HG02759 (cell line): ENCODE data around the gene ATXN1.

Experiments
- ATAC-seq: cut with Tn5 transposase; IDR thresholded peaks from one replicate; pipeline ENCODE4 v1.9.1; 2021; ENCODE audit warnings: mild to moderate bottlenecking, moderate library complexity; ENCODE audit not compliant: unreplicated experiment

The ATXN1 gene

GRCh38 chr6:16747232-16748024 lies 13.8 kb downstream of the ATXN1 start:
- ATAC-seq: no peak

GRCh38 chr6:16746812-16747211 lies 14.4 kb downstream of the ATXN1 start:
- ATAC-seq: no peak

GRCh38 chr6:16746401-16746800 lies 14.9 kb downstream of the ATXN1 start:
- ATAC-seq: no peak

DNA sequence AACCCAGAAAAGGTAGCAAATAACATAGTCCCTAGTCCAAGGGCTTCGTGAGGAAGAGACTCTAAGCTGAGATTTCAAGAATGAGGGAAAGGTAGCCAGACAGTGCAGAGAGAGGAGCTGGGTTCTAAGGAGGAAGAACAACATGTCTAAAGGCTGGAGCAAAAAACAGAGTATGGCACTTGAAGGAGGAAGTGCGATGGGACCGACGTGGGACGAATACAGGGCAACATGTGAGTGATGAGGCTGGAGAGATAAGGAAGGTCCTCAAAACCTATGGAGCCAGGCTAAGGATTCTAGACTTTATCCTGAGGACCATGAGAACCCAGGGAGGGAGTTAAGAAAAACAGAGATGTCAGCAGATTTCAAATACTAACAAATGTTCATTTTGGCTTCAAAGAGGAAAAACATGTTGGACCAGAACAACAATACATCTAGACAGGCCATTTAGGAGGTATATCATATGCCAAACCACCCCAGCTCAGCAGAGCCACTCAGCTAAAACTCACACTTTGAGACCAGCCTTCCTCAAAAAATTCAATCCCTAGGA lies 17.5 kb downstream of the ATXN1 start:
- no peak for ATAC-seq

GRCh38 chr6:16742116-16742515 lies 19.1 kb downstream of the ATXN1 start:
- ATAC-seq: no peak

DNA sequence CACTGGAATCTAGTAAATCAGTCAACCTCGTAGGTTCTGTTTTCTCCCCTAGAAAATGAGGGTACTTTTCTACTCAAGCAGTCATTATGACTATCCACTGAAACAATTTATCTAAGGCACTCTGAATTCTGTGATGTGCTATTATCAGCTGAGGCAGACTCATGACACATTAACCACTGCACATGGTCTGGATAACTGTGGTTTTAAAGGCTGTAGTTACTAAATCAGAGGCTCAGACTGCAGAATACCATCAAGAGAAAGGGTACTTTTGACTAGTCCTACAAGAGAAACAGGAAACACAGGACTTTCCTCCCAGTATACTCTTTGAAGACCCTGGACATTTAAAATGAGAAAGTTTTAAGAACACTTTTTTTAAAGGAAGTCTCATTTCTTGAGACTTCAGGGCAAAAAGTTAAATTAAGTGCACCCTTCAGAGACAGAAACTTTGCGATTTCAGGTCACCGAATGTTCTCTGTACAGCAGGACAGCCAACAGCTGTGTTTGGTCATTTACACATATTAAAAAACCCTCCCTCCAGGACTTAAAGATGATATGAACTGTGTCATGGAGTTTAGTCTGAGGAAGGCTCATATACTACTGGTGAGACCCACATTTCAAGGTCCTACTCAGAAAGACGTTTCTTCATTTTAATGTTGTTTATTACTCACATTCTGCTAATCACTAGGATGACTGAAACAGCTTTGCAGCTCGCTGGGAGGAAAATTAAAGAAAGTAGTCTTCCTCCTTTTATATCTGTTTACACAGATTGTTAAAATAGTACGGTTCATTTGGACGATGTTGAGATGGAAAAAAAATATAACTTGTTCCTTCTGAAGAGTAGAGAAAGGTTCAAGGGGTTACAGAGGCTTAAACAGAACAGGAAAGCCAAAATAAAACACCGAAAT lies 19.9 kb downstream of the ATXN1 start:
- peak; percentile 87 for ATAC-seq

DNA sequence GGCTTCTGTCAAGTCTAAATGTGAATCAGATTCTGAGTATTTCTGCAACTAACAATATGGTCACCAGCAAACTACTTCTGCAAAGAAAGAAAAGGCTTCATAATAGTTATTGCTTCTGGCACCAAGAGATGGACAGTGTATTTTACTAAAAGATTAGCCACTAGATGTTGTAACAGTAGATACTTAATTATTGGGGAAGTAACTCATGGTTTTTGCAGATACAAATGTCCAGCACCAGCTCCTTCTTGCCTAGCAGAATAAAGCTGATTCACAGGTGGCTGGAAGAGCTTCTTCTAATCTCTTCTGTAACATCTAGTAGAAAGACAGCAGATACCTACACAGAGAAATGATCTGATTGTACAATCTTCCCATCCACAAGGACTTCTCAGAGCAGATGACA lies 21.2 kb downstream of the ATXN1 start:
- ATAC-seq: no peak

- ATAC-seq: no peak
Observed at GRCh38 chr6:16739329-16739801, 21.9 kb downstream of the ATXN1 start.

DNA sequence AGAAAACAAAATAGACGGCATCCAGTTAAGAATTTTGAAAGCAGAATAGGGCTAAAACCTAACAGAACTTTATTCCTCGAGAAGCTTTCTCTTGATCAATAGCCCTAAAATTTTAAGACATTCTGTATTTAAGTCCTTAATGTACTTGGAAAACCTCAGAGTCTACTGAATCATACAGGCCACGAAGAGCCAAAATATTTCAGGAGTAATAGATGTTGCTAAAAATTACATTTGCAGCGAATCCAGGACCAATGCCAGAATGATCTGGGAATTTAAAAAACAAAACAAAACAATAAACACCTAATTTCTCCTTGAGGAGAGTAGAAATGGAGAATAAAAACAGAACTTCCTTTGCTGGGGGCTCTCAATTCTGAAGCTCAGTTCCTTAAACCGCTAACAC lies 23.3 kb downstream of the ATXN1 start:
- no peak for ATAC-seq

GRCh38 chr6:16736856-16737775 lies 24.1 kb downstream of the ATXN1 start:
- ATAC-seq: no peak

GRCh38 chr6:16735014-16735413 lies 26.2 kb downstream of the ATXN1 start:
- no peak for ATAC-seq

DNA sequence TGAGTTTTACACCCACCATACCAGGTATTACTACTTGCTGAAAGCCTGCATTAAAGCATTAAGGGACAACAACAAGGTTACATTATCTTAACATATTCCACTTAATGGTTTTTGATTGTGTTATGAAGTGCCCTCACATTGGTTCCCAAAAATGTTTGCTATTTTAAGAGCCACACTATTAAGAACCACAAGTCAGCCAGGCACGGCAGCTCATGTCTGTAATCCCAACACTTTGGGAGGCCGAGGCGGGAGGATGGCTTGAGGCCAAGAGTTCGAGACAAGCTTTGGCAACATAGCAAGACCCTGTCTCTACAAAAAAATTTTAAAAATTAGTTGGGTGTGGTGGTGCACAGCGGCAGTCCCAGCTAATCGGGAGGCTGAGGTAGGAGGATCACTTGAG lies 28.2 kb downstream of the ATXN1 start:
- ATAC-seq: no peak

- ATAC-seq: peak; percentile 94
Observed at GRCh38 chr6:16731478-16732051, 29.7 kb downstream of the ATXN1 start.

GRCh38 chr6:16730738-16731477 lies 30.4 kb downstream of the ATXN1 start:
- ATAC-seq: no peak

- ATAC-seq: no peak
Observed at GRCh38 chr6:16729744-16730143, 31.5 kb downstream of the ATXN1 start.

DNA sequence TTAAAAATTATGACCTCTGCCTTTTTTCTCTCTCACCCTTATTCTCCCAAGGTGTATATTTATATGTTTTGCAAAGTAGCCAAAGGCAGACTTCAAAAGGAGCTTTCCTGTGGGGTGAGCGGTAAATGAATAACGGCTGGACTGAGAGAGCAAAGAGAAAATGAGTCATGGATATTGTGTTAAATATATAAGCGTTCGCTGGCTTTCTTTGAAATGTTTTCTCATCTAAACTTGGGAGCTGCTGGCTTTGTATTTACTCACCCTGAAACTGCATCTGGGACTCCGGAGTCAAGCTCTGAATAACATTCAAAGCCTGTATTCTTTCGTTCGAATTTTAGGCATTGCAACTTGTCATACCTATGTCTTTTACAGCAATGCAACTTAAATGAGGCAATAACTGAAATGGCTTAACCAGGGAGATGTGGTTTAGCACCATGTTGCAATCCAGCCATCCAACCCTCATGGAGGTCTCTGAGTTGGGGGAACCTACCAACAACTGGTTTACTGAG lies 32.0 kb downstream of the ATXN1 start:
- no peak for ATAC-seq

GRCh38 chr6:16728513-16729182 lies 32.6 kb downstream of the ATXN1 start:
- no peak for ATAC-seq

GRCh38 chr6:16727996-16728395 lies 33.3 kb downstream of the ATXN1 start:
- no peak for ATAC-seq
